Muscle of arm (tissue), 14 donors: ENCODE data around the gene MAK. TPM values are rescaled to one million over a fixed set of nuclear protein-coding genes. Genes with fewer than 3 reads are reported as not detected.
"Not testable (repeated sequence)": the region's sequence is repeated elsewhere in the genome, so short reads cannot be mapped to it uniquely, and the experiment has no call there.

ENCODE experiments used
- DNase-seq: peaks from one replicate; pipeline ENCODE4 v3.0.0-alpha.2; 2013
- long read RNA-seq, 11 donors: transcript quantifications; one replicate each; lab custom pipeline, GENCODE V29; 2026
- polyA plus RNA-seq, 12 donors: library from polyadenylated mRNA; unstranded; fragments of 120-200 nt; gene quantifications; one replicate each; pipeline ENCODE4 v1.2.1, GENCODE V29; 2013; ENCODE audit not compliant: insufficient read length in 12 of 12

Gene MAK
- 1 to 10 TPM in 1 of 12 donors, under 1 TPM in 9, not detected in 2; 0.12 to 1.1 (median 0.48) TPM for polyA plus RNA-seq
- long read RNA-seq, donor 1 = 0 reads
- long read RNA-seq, donor 2 = 0 reads
- long read RNA-seq, donor 3 = 0 reads
- long read RNA-seq, donor 4 = 0 reads
- long read RNA-seq, donor 5 = 0 reads
- long read RNA-seq, donor 6 = 0 reads
- long read RNA-seq, donor 7 = 0 reads
- long read RNA-seq, donor 8 = 0 reads
- long read RNA-seq, donor 9 = 0 reads
- long read RNA-seq, donor 10 = 0 reads
- long read RNA-seq, donor 11 = 0 reads

- DNase-seq = peak; percentile 77
Observed at GRCh38 chr6:10837995-10838793, at the start of gene MAK. MAK (minus strand) TSS chr6:10838539; CDS start chr6:10830648, 7,891 bp downstream.

GRCh38 chr6:10886691-10887502, 48.6 kb upstream of the MAK start, which contains the start of gene SYCP2L:
SYCP2L (plus strand) TSS chr6:10887052; CDS start chr6:10887127, 75 bp downstream.
- DNase-seq = no peak

GRCh38 chr6:10886365-10886690, 48.0 kb upstream of the MAK start:
- DNase-seq = not testable (repeated sequence)

GRCh38 chr6:10884245-10884972, 46.1 kb upstream of the MAK start:
- DNase-seq = no peak

GRCh38 chr6:10883312-10884244, 45.2 kb upstream of the MAK start:
- DNase-seq = no peak

- no peak for DNase-seq
Observed at GRCh38 chr6:10882657-10883171, 44.4 kb upstream of the MAK start.

- not testable (repeated sequence) for DNase-seq
Observed at GRCh38 chr6:10882253-10882630, 43.9 kb upstream of the MAK start.

GRCh38 chr6:10880366-10880765, 42.0 kb upstream of the MAK start:
- DNase-seq = no peak

GRCh38 chr6:10877871-10878270, 39.5 kb upstream of the MAK start:
- DNase-seq = no peak

- no peak for DNase-seq
Observed at GRCh38 chr6:10877012-10877411, 38.7 kb upstream of the MAK start.

GRCh38 chr6:10875026-10875425, 36.7 kb upstream of the MAK start:
- no peak for DNase-seq

- no peak for DNase-seq
Observed at GRCh38 chr6:10874207-10874606, 35.9 kb upstream of the MAK start.

- DNase-seq = no peak
Observed at GRCh38 chr6:10873374-10873773, 35.0 kb upstream of the MAK start.

GRCh38 chr6:10867952-10868351, 29.6 kb upstream of the MAK start:
- no peak for DNase-seq

- not testable (repeated sequence) for DNase-seq
Observed at GRCh38 chr6:10866709-10867108, 28.4 kb upstream of the MAK start.

- DNase-seq = not testable (repeated sequence)
Observed at GRCh38 chr6:10863031-10863430, 24.7 kb upstream of the MAK start.

GRCh38 chr6:10862361-10862760, 24.0 kb upstream of the MAK start:
- DNase-seq = no peak

- no peak for DNase-seq
Observed at GRCh38 chr6:10861086-10861485, 22.7 kb upstream of the MAK start.

GRCh38 chr6:10857259-10857658, 18.9 kb upstream of the MAK start:
- no peak for DNase-seq

GRCh38 chr6:10854922-10855632, 16.7 kb upstream of the MAK start:
- no peak for DNase-seq
